H1 (cell line): Measurements from ENCODE around the gene CCDC91. TPM values are rescaled to one million over a fixed set of nuclear protein-coding genes. Genes with fewer than 3 reads are reported as not detected.

Source experiments
- CHD7 ChIP-seq: fragments of 300-600 bp; sonication (generic); IDR thresholded peaks from 2 replicates; pipeline ENCODE4 v1.7.1; 2012; ENCODE audit warnings: low read length, moderate library complexity, mild to moderate bottlenecking, inconsistent platforms; ENCODE audit not compliant: insufficient replicate concordance
- TAF1 ChIP-seq: IDR thresholded peaks from 2 replicates; pipeline ENCODE4 v1.6.1; 2011; ENCODE audit warnings: mild to moderate bottlenecking, low read depth, low read length
- ZNF274 ChIP-seq: IDR thresholded peaks from 2 replicates; pipeline ENCODE4 v1.7.0; 2012; ENCODE audit warnings: low read length, borderline replicate concordance; ENCODE audit errors: extremely low read depth
- polyA plus RNA-seq, 7 experiments: library from polyadenylated mRNA; depleted of rRNA in 3 of 7; stranded (reverse) in 5 of 7; unstranded in 2 of 7; fragments of >200 nt in 5 of 7; fragments of 200-250 nt in 2 of 7; gene quantifications; 1 replicate in 5 of 7; 2 replicates in 1 of 7; 4 replicates in 1 of 7; pipeline versions ENCODE4 v1.2.1 to v1.2.3, GENCODE V29; 2011 to 2013; ENCODE audit warnings: missing spikeins in 2 of 7, mixed read lengths in 2 of 7
- total RNA-seq: library from RNA; stranded (reverse); fragmentation: NEBNext Ultra II Directional; extraction: Animal tissue kit (Norgen Biotek cat#: 25700); gene quantifications from 2 replicates; pipeline ENCODE4 v1.2.1, GENCODE V29; 2021

CCDC91 gene
- total and polyA plus RNA-seq, 2 of the 8 experiments (the other 6 are each of a cell fraction or from before 2014, with no cell fraction given), result 8.6 to 23.1 TPM

DNA sequence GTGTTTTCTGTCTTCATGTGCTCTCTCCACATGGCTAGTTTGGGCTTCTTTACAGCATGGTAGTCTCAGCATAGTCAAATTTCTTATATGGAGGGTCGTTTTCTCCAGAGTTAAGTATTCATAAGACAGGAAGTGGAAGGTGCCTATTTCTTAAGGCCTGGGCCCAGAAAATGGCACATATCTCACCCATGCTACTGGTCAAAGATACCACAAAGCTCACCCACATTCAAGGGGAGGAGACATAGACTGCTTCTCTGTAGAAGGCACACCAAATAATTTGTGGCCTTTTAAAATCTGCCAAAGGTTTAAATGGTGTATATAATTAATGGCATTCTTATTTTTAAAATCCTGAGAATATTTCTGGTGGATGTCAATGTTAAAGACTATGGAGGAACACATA lies 44.8 kb downstream of the CCDC91 start (continued):
- TF ChIP-seq CHD7, result no peak
- TF ChIP-seq ZNF274, result no peak
- TF ChIP-seq TAF1, result no peak
